T-helper 9 cell (primary cell): ENCODE results near the gene METTL24.
"Not testable (repeated sequence)": the region's sequence is repeated elsewhere in the genome, so short reads cannot be mapped to it uniquely, and the experiment has no call there.

ENCODE experiments used
- DNase-seq: peaks from one replicate; pipeline ENCODE4 v3.0.0-alpha.2; 2020

The METTL24 gene

GRCh38 chr6:110359556-110359955 lies 1.4 kb upstream of the METTL24 start:
- no peak for DNase-seq

- no peak for DNase-seq
Measured at GRCh38 chr6:110358553-110359160, 508 bp upstream of the METTL24 start.

GRCh38 chr6:110357298-110357663 lies 868 bp downstream of the METTL24 start:
- no peak for DNase-seq

- no peak for DNase-seq
Measured at GRCh38 chr6:110356778-110357177, 1.4 kb downstream of the METTL24 start.

GRCh38 chr6:110355727-110356126 lies 2.4 kb downstream of the METTL24 start:
- DNase-seq: no peak

GRCh38 chr6:110355022-110355421 lies 3.1 kb downstream of the METTL24 start:
- no peak for DNase-seq

- no peak for DNase-seq
Measured at GRCh38 chr6:110354153-110354552, 4.0 kb downstream of the METTL24 start.

GRCh38 chr6:110353457-110354001 lies 4.6 kb downstream of the METTL24 start:
- DNase-seq: no peak

GRCh38 chr6:110352563-110353262 lies 5.4 kb downstream of the METTL24 start:
- DNase-seq: no peak

GRCh38 chr6:110351986-110352385 lies 6.2 kb downstream of the METTL24 start:
- DNase-seq: no peak

- no peak for DNase-seq
Measured at GRCh38 chr6:110351546-110351945, 6.6 kb downstream of the METTL24 start.

- not testable (repeated sequence) for DNase-seq
Measured at GRCh38 chr6:110350593-110350992, 7.6 kb downstream of the METTL24 start.

- DNase-seq: no peak
Measured at GRCh38 chr6:110348961-110349690, 9.0 kb downstream of the METTL24 start.

- DNase-seq: no peak
Measured at GRCh38 chr6:110345025-110345424, 13.1 kb downstream of the METTL24 start.

- no peak for DNase-seq
Measured at GRCh38 chr6:110342759-110343158, 15.4 kb downstream of the METTL24 start.

GRCh38 chr6:110341663-110342596 lies 16.2 kb downstream of the METTL24 start:
- no peak for DNase-seq

GRCh38 chr6:110341067-110341466 lies 17.1 kb downstream of the METTL24 start:
- no peak for DNase-seq

GRCh38 chr6:110340392-110340965 lies 17.7 kb downstream of the METTL24 start:
- no peak for DNase-seq

- no peak for DNase-seq
Measured at GRCh38 chr6:110338820-110339470, 19.2 kb downstream of the METTL24 start.

- DNase-seq: no peak
Measured at GRCh38 chr6:110337486-110337885, 20.7 kb downstream of the METTL24 start.

- no peak for DNase-seq
Measured at GRCh38 chr6:110334423-110335180, 23.5 kb downstream of the METTL24 start.
